ENCODE results near the gene MOCOS. TPM values are rescaled to one million over a fixed set of nuclear protein-coding genes. Genes with fewer than 3 reads are reported as not detected.

Gene MOCOS
- total RNA-seq, 1 experiment from 2014 or later, result 12.1 TPM

DNA sequence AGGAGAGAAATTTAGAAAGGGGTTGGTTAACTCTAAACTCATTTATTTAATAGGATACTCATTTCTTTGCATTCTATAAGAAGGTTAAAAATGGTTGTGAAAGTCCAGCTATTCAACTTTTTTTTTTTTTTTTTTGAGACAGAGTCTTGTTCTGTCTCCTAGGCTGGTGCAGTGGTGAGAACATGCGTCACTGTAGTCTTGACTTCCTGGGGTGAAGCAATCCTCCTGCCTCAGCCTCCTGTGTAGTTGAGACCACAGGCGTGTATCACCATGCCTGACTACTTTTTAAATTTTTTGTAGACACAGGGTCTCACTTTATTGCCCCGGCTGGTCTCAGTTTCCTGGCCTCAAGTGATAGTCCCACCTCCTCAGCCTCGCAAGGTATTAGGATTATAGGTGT, 45.7 kb upstream of the MOCOS start:
- intact Hi-C loops (cut with micrococcal nuclease), result no loop called here
- H3K9me2 ChIP-seq (ENCODE audit: insufficient read depth), result no peaks in the 10 kb centered on the region
- no peak overlapping the region for H3K4me3 ChIP-seq (replicated peaks in 1 of 2; ENCODE audit: low read depth in 1 of 2, low read length in 2 of 2)
- RAD21 ChIA-PET (ENCODE audit: low non-redundant PET in 1 of 2, low total read pairs in 2 of 2, uncharacterized antibody in 2 of 2, unreplicated experiment in 2 of 2), result interaction anchor here in 1 of 2 experiments (0.7 kb wide), 1 partner anchor 9 kb away, joined by 3 read pairs; no protein-coding TSS in a partner anchor
- POLR2A ChIA-PET, result no interaction called here
- CTCF ChIA-PET, result no interaction called here
- no peaks in the 10 kb centered on the region for H4K20me1 ChIP-seq (ENCODE audit: insufficient read depth)
- peaks cover 71 to 75% of the 10 kb centered on the region in 2 experiments for H3K36me3 ChIP-seq (ENCODE audit: control insufficient read depth in 1 of 2, insufficient read depth in 2 of 2, low read length in 2 of 2)
- TF ChIP-seq ZFX (IDR thresholded peaks at IDR 0.05), result no peak
- no peak for TF ChIP-seq EZH2phosphoT487 (IDR thresholded peaks at IDR 0.05; ENCODE audit: borderline replicate concordance)
- no peak for TF ChIP-seq ZNF274 (IDR thresholded peaks at IDR 0.05; ENCODE audit: low read depth, low read length)
- TF ChIP-seq CBX3 (IDR thresholded peaks at IDR 0.05; ENCODE audit: low read depth), result no peak
- no peak for TF ChIP-seq CEBPB (IDR thresholded peaks at IDR 0.05; ENCODE audit: low read depth)
- TF ChIP-seq SRF (IDR thresholded peaks at IDR 0.05; ENCODE audit: low read depth), result no peak
- TF ChIP-seq EZH2 (IDR thresholded peaks at IDR 0.05), result no peak
- TF ChIP-seq, protein P1, sequence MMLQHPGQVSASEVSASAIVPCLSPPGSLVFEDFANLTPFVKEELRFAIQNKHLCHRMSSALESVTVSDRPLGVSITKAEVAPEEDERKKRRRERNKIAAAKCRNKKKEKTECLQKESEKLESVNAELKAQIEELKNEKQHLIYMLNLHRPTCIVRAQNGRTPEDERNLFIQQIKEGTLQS (IDR thresholded peaks at IDR 0.05), result no peak
- no peaks in the 10 kb centered on the region for H3K27me3 ChIP-seq (ENCODE audit: insufficient read depth, low read length)
- H3K4me1 ChIP-seq (ENCODE audit: control insufficient read depth in 1 of 2, insufficient read depth in 2 of 2, low read length in 2 of 2), result no peaks in the 10 kb centered on the region
- no peaks in the 10 kb centered on the region for H3K9me3 ChIP-seq (ENCODE audit: control insufficient read depth in 1 of 2, insufficient read depth in 1 of 2, low read depth in 1 of 2, low read length in 2 of 2)
- peaks cover 22% of the 10 kb centered on the region for H3K79me2 ChIP-seq (ENCODE audit: insufficient read depth, low read length)
- no TSS peak for BruUV-seq (replicated peaks)
- no peak for DNase-seq (ENCODE audit: low read depth, low spot score)
- H3K27ac ChIP-seq (ENCODE audit: low read depth, low read length), result no peak overlapping the region
- no peak overlapping the region for H3K4me2 ChIP-seq (ENCODE audit: low read length)
- H3K9ac ChIP-seq (ENCODE audit: low read length), result no peak overlapping the region
- no peak for ATAC-seq
- no peak overlapping the region for H2AFZ ChIP-seq (ENCODE audit: low read depth, low read length, poor library complexity, severe bottlenecking)

GRCh38 chr18:36142751-36143150, 44.5 kb upstream of the MOCOS start:
- DNase-seq (ENCODE audit: low read depth, low spot score) (no peak), ATAC-seq (no peak)
- peaks cover 69 to 71% of the 10 kb centered on the region in 2 experiments for H3K36me3 ChIP-seq (ENCODE audit: control insufficient read depth in 1 of 2, insufficient read depth in 2 of 2, low read length in 2 of 2)
- H4K20me1 ChIP-seq (ENCODE audit: insufficient read depth), result no peaks in the 10 kb centered on the region
- ChIA-PET CTCF (no interaction called here), RAD21 (ENCODE audit: low non-redundant PET in 1 of 2, low total read pairs in 2 of 2, uncharacterized antibody in 2 of 2, unreplicated experiment in 2 of 2) (no interaction called here), POLR2A (no interaction called here)
- no peaks in the 10 kb centered on the region for H3K4me1 ChIP-seq (ENCODE audit: control insufficient read depth in 1 of 2, insufficient read depth in 2 of 2, low read length in 2 of 2)
- no peak overlapping the region for H3K27ac ChIP-seq (ENCODE audit: low read depth, low read length)
- H3K9me2 ChIP-seq (ENCODE audit: insufficient read depth), result no peaks in the 10 kb centered on the region
- H3K9me3 ChIP-seq (ENCODE audit: control insufficient read depth in 1 of 2, insufficient read depth in 1 of 2, low read depth in 1 of 2, low read length in 2 of 2), result no peaks in the 10 kb centered on the region
- H3K4me2 ChIP-seq (ENCODE audit: low read length), result no peak overlapping the region
- intact Hi-C loops (cut with micrococcal nuclease), result no loop called here
- peaks cover 14% of the 10 kb centered on the region for H3K79me2 ChIP-seq (ENCODE audit: insufficient read depth, low read length)
- no peak overlapping the region for H2AFZ ChIP-seq (ENCODE audit: low read depth, low read length, poor library complexity, severe bottlenecking)
- H3K9ac ChIP-seq (ENCODE audit: low read length), result no peak overlapping the region
- H3K4me3 ChIP-seq (replicated peaks in 1 of 2; ENCODE audit: low read depth in 1 of 2, low read length in 2 of 2), result no peak overlapping the region
- no peaks in the 10 kb centered on the region for H3K27me3 ChIP-seq (ENCODE audit: insufficient read depth, low read length)
- no TSS peak for BruUV-seq (replicated peaks)
- no peak for TF ChIP-seq ZBTB33 (IDR thresholded peaks at IDR 0.05; ENCODE audit: extremely low read depth, insufficient replicate concordance, low read length)
- TF ChIP-seq MAX (IDR thresholded peaks at IDR 0.05), result no peak
- no peak for TF ChIP-seq SIN3A (IDR thresholded peaks at IDR 0.05; ENCODE audit: low read depth)
- no peak for TF ChIP-seq SP1 (IDR thresholded peaks at IDR 0.05; ENCODE audit: low read depth)
- no peak for TF ChIP-seq EZH2 (IDR thresholded peaks at IDR 0.05)
- no peak for TF ChIP-seq CTCF (IDR thresholded peaks at IDR 0.05 in 2 of 3, conservative IDR thresholded peaks at IDR 0.05 in 1 of 3; ENCODE audit: borderline replicate concordance in 1 of 3, insufficient read depth in 1 of 3, low read depth in 2 of 3, low read length in 2 of 3)
- no peak for TF ChIP-seq TCF7L2 (IDR thresholded peaks at IDR 0.05; ENCODE audit: borderline replicate concordance, extremely low read depth, insufficient read depth, insufficient read length)
- no peak for TF ChIP-seq JUND (IDR thresholded peaks at IDR 0.05)
- TF ChIP-seq POLR2A (IDR thresholded peaks at IDR 0.05; ENCODE audit: borderline replicate concordance, extremely low read depth, insufficient read depth, insufficient read length), result no peak
- no peak for TF ChIP-seq SRF (IDR thresholded peaks at IDR 0.05; ENCODE audit: low read depth)
- TF ChIP-seq ELF1 (IDR thresholded peaks at IDR 0.05; ENCODE audit: borderline replicate concordance, low read depth), result no peak
- no peak for TF ChIP-seq RAD21 (IDR thresholded peaks at IDR 0.05; ENCODE audit: low read depth)
- TF ChIP-seq POLR2AphosphoS5 (IDR thresholded peaks at IDR 0.05; ENCODE audit: low read depth, low read length), result no peak
- no peak for TF ChIP-seq CEBPB (IDR thresholded peaks at IDR 0.05; ENCODE audit: low read depth)
- no peak for TF ChIP-seq CBX3 (IDR thresholded peaks at IDR 0.05; ENCODE audit: low read depth)
